Vagina (tissue), 2 donors: Measurements from ENCODE around the gene ARMC8.

Experiments used
- CTCF ChIP-seq, 3 experiments: fragments of 450-650 bp in 2 of 3; fragments of 200-600 bp in 1 of 3; sonication (generic) in 1 of 3; IDR thresholded peaks; one replicate each; pipeline ENCODE4 v1.5.1; 2017 to 2019; ENCODE audit warnings: antibody characterized with exemption in 3 of 3, mild to moderate bottlenecking in 2 of 3, moderate library complexity in 2 of 3
- POLR2A ChIP-seq, 2 donors: fragments of 450-650 bp; IDR thresholded peaks; one replicate each; pipeline ENCODE4 v1.6.1; 2017; ENCODE audit warnings: antibody characterized with exemption in 2 of 2, mild to moderate bottlenecking in 2 of 2, moderate library complexity in 2 of 2
- POLR2AphosphoS5 ChIP-seq, 2 donors: sonication (generic); formaldehyde crosslinking; IDR thresholded peaks; one replicate each; pipeline ENCODE4 v1.9.0; 2017; ENCODE audit warnings: antibody characterized with exemption in 2 of 2, mild to moderate bottlenecking in 2 of 2, low read depth in 1 of 2; ENCODE audit not compliant: insufficient read depth in 1 of 2

GRCh38 chr3:138270245-138270644 lies 83.1 kb downstream of the ARMC8 start:
- TF ChIP-seq CTCF (IDR thresholded peaks at IDR 0.05) (no peak), POLR2A (IDR thresholded peaks at IDR 0.05) (no peak), POLR2AphosphoS5 (IDR thresholded peaks at IDR 0.05; ENCODE audit: insufficient read depth in 1 of 2, low read depth in 1 of 2) (no peak)
